ENCODE results near the gene DNAI1.

The DNAI1 gene

DNA sequence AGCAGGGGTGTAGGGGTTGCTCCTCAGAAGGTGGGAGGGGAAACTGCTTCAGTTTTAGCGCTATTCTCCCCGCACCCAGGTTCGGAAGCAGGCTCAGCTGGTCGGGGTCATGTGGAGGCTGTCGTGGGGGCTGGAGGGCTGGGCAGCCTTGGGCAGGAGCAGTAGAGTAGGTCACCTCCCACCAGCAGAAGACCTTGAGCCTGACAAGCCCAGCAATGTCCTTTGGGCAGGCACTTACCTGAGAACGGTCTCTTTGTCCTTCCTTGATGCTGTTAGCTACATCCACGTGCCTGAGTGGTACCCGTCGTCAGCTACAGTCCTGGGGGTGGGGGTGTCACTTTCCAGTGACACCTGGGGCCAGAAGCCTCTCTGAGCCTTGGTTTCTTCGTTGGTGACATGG is 43.9 kb downstream of the DNAI1 start:
- no peak overlapping the region for H2AFZ ChIP-seq (ENCODE audit: low read depth, low read length)
- H3K4me1 ChIP-seq (ENCODE audit: insufficient read depth, low read length) = no peaks in the 10 kb centered on the region
- ATAC-seq (ENCODE audit: insufficient read depth, low read depth) (no peak), DNase-seq (no peak)
- no peaks in the 10 kb centered on the region; the same call in 1 of the 2 replicates for H4K20me1 ChIP-seq (ENCODE audit: insufficient read depth, low read length)
- no peak overlapping the region for H3K4me2 ChIP-seq (ENCODE audit: insufficient read depth, low read length)
- H3K79me2 ChIP-seq (ENCODE audit: insufficient read depth, low read length) = no peaks in the 10 kb centered on the region
- TF ChIP-seq EZH2 (IDR thresholded peaks at IDR 0.05; ENCODE audit: borderline replicate concordance, low read depth, low read length, severe bottlenecking) = no peak
- TF ChIP-seq, protein P1, sequence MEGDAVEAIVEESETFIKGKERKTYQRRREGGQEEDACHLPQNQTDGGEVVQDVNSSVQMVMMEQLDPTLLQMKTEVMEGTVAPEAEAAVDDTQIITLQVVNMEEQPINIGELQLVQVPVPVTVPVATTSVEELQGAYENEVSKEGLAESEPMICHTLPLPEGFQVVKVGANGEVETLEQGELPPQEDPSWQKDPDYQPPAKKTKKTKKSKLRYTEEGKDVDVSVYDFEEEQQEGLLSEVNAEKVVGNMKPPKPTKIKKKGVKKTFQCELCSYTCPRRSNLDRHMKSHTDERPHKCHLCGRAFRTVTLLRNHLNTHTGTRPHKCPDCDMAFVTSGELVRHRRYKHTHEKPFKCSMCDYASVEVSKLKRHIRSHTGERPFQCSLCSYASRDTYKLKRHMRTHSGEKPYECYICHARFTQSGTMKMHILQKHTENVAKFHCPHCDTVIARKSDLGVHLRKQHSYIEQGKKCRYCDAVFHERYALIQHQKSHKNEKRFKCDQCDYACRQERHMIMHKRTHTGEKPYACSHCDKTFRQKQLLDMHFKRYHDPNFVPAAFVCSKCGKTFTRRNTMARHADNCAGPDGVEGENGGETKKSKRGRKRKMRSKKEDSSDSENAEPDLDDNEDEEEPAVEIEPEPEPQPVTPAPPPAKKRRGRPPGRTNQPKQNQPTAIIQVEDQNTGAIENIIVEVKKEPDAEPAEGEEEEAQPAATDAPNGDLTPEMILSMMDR (IDR thresholded peaks at IDR 0.05; ENCODE audit: borderline replicate concordance, extremely low read depth, low read length, poor library complexity, severe bottlenecking) = no peak
- H3K36me3 ChIP-seq (ENCODE audit: insufficient read depth, low read length) = no peaks in the 10 kb centered on the region
- no peak overlapping the region for H3K27ac ChIP-seq (ENCODE audit: low read length)
- no peak overlapping the region for H3K9ac ChIP-seq (ENCODE audit: low read depth, low read length)
- no peaks in the 10 kb centered on the region for H3K9me3 ChIP-seq (ENCODE audit: insufficient read depth, low read length, severe bottlenecking)
- peaks cover 6% of the 10 kb centered on the region for H3K27me3 ChIP-seq (ENCODE audit: insufficient read depth, low read length, poor library complexity)
- H3K4me3 ChIP-seq (ENCODE audit: low read depth in 1 of 2, low read length in 2 of 2) = no peak overlapping the region

GRCh38 chr9:34502891-34503290 is 44.3 kb downstream of the DNAI1 start:
- Histone ChIP-seq H3K9me3 (ENCODE audit: insufficient read depth, low read length, severe bottlenecking) (no peaks in the 10 kb centered on the region), H3K27ac (ENCODE audit: low read length) (no peak overlapping the region), H3K36me3 (ENCODE audit: insufficient read depth, low read length) (no peaks in the 10 kb centered on the region), H3K79me2 (ENCODE audit: insufficient read depth, low read length) (no peaks in the 10 kb centered on the region), H3K9ac (ENCODE audit: low read depth, low read length) (no peak overlapping the region), H3K4me1 (ENCODE audit: insufficient read depth, low read length) (no peaks in the 10 kb centered on the region), H3K27me3 (ENCODE audit: insufficient read depth, low read length, poor library complexity) (peaks cover 6% of the 10 kb centered on the region), H2AFZ (ENCODE audit: low read depth, low read length) (no peak overlapping the region), H3K4me2 (ENCODE audit: insufficient read depth, low read length) (no peak overlapping the region), H4K20me1 (ENCODE audit: insufficient read depth, low read length) (no peaks in the 10 kb centered on the region; the same call in 1 of the 2 replicates), H3K4me3 (ENCODE audit: low read depth in 1 of 2, low read length in 2 of 2) (no peak overlapping the region)
- DNase-seq = no peak
- TF ChIP-seq, protein P1 (IDR thresholded peaks at IDR 0.05; ENCODE audit: borderline replicate concordance, extremely low read depth, low read length, poor library complexity, severe bottlenecking) = no peak
- no peak for TF ChIP-seq EZH2 (IDR thresholded peaks at IDR 0.05; ENCODE audit: borderline replicate concordance, low read depth, low read length, severe bottlenecking)
- ATAC-seq (ENCODE audit: insufficient read depth, low read depth) = no peak

DNA sequence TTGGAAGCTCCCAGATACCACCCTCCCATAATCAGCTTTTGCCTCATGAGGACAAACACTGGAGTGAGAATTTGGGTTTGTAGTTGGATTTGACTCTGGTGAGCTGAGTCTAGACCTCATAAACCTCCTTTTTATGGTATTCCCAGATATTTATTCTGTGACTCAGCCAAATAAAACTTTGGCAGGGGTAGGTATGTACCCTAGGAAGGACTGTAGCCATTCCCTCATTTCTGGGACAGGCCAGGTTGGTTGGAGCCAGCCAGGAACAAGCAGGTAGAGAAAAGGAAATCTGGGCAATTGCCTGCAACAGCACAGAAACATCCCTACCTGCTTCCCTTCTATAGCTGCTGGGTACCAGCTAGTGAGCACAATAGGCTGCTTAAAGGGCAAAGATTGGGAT is 44.8 kb downstream of the DNAI1 start:
- no peak for TF ChIP-seq EZH2 (IDR thresholded peaks at IDR 0.05; ENCODE audit: borderline replicate concordance, low read depth, low read length, severe bottlenecking)
- TF ChIP-seq, protein P1 (IDR thresholded peaks at IDR 0.05; ENCODE audit: borderline replicate concordance, extremely low read depth, low read length, poor library complexity, severe bottlenecking) = no peak
- Histone ChIP-seq H3K9ac (ENCODE audit: low read depth, low read length) (no peak overlapping the region), H3K4me2 (ENCODE audit: insufficient read depth, low read length) (no peak overlapping the region), H3K9me3 (ENCODE audit: insufficient read depth, low read length, severe bottlenecking) (no peaks in the 10 kb centered on the region), H3K27me3 (ENCODE audit: insufficient read depth, low read length, poor library complexity) (peaks cover 6% of the 10 kb centered on the region), H3K4me1 (ENCODE audit: insufficient read depth, low read length) (no peaks in the 10 kb centered on the region), H3K79me2 (ENCODE audit: insufficient read depth, low read length) (no peaks in the 10 kb centered on the region), H2AFZ (ENCODE audit: low read depth, low read length) (no peak overlapping the region), H3K36me3 (ENCODE audit: insufficient read depth, low read length) (no peaks in the 10 kb centered on the region), H4K20me1 (ENCODE audit: insufficient read depth, low read length) (no peaks in the 10 kb centered on the region; the same call in 1 of the 2 replicates), H3K4me3 (ENCODE audit: low read depth in 1 of 2, low read length in 2 of 2) (no peak overlapping the region), H3K27ac (ENCODE audit: low read length) (no peak overlapping the region)
- DNase-seq = no peak
- no peak for ATAC-seq (ENCODE audit: insufficient read depth, low read depth)

All from DND-41 (cell line).